Prostate gland (tissue), 2 donors: ENCODE measurements around the gene LDLR. TPM values are rescaled to one million over a fixed set of nuclear protein-coding genes. Genes with fewer than 3 reads are reported as not detected.

ENCODE experiments used
- DNase-seq: peaks from one replicate; pipeline ENCODE4 v3.0.0-alpha.2; 2019; ENCODE audit warnings: low spot score
- H3K27ac ChIP-seq, 2 donors: fragments of 200-600 bp; sonication (generic); 2 replicates each; pipeline ENCODE4 v1.5.1; 2017 to 2019
- H3K27me3 ChIP-seq: fragments of 200-600 bp; sonication (generic); replicated peaks from 2 replicates; pipeline ENCODE4 v1.5.1; 2019; ENCODE audit not compliant: insufficient read depth
- H3K36me3 ChIP-seq, 2 donors: fragments of 200-600 bp; sonication (generic); 1 replicate in 1 of 2; 2 replicates in 1 of 2; pipeline versions ENCODE4 v1.5.1 to v1.8.1; 2017 to 2019
- H3K4me1 ChIP-seq: fragments of 200-600 bp; sonication (generic); replicated peaks from 2 replicates; pipeline ENCODE4 v1.5.1; 2019
- H3K4me3 ChIP-seq, 2 donors: fragments of 200-600 bp; sonication (generic); 2 replicates each; pipeline ENCODE4 v1.5.1; 2017 to 2019
- H3K9me3 ChIP-seq: fragments of 200-600 bp; sonication (generic); 2 replicates; pipeline ENCODE4 v1.5.1; 2017
- CTCF ChIP-seq, 4 experiments: fragments of 200-600 bp in 2 of 4; fragments of 450-650 bp in 2 of 4; sonication (generic) in 2 of 4; IDR thresholded peaks; 1 replicate in 3 of 4; 2 replicates in 1 of 4; pipeline ENCODE4 v1.5.1; 2016 to 2019; ENCODE audit warnings: antibody characterized with exemption in 4 of 4, mild to moderate bottlenecking in 2 of 4, moderate library complexity in 2 of 4
- POLR2A ChIP-seq: fragments of 450-650 bp; IDR thresholded peaks from one replicate; pipeline ENCODE4 v1.6.1; 2016; ENCODE audit warnings: antibody characterized with exemption, mild to moderate bottlenecking
- POLR2AphosphoS5 ChIP-seq: sonication (generic); formaldehyde crosslinking; IDR thresholded peaks from one replicate; pipeline ENCODE4 v1.6.1; 2017; ENCODE audit warnings: antibody characterized with exemption
- WGBS: methylation state at CpG from one replicate; pipeline ENCODE4 v1.1.5; 2018; 5-methylcytosine and 5-hydroxymethylcytosine counted together
- intact Hi-C: fragments of 100-400 bp; cut with DNase I; formaldehyde crosslinking; loops from one replicate; pipeline ENCODE4 v1.14.2; 2022
- total RNA-seq, 2 donors: library from RNA; depleted of rRNA; stranded (reverse); fragments of >200 nt; gene quantifications; one replicate each; pipeline ENCODE4 v1.1.0, GENCODE V29; 2016

LDLR gene
- 10 to 100 TPM; 17.4 to 41.5 TPM for total RNA-seq

GRCh38 chr19:11089254-11090013 is at the start of gene LDLR:
TSS of gene LDLR (plus strand) at chr19:11089463. CDS start at chr19:11089549, 86 bp downstream.
- Histone ChIP-seq H3K27ac (peak within 1 kb of the TSS; percentile 98 to 99), H3K4me3 (peak within 1 kb of the TSS; percentile 64 to 77), H3K27me3 (no peaks in the 10 kb centered on the region), H3K4me1 (peaks cover 4% of the 10 kb centered on the region), H3K9me3 (no peaks in the 10 kb centered on the region), H3K36me3 (no peaks in the 10 kb centered on the region)
- intact Hi-C loops, result loop anchor here (10.0 kb wide), 1 partner anchor 55 kb away; no protein-coding TSS in a partner anchor
- 1% methylated on average over 43 of the region's 43 CpGs for WGBS
- peak; percentile 82 for TF ChIP-seq POLR2A
- TF ChIP-seq CTCF (IDR thresholded peaks at IDR 0.05), result peak in 1 of 4 experiments; percentile 3
- peak; percentile 98 for TF ChIP-seq POLR2AphosphoS5
- peak; percentile 86 for DNase-seq

- 94% methylated on average over 33 of the region's 33 CpGs for WGBS
Measured at GRCh38 chr19:11041194-11041593, 48.1 kb upstream of the LDLR start.

GRCh38 chr19:11041966-11042627 is 47.2 kb upstream of the LDLR start:
- H3K4me1 ChIP-seq, result no peaks in the 10 kb centered on the region
- WGBS, result 80% methylated on average over 13 of the region's 13 CpGs
- intact Hi-C loops, result no loop called here
- H3K36me3 ChIP-seq, result peaks cover 0 to 4% of the 10 kb centered on the region in 2 donors
- no peaks in the 10 kb centered on the region for H3K27me3 ChIP-seq
- no peaks in the 10 kb centered on the region for H3K9me3 ChIP-seq
- no peak for TF ChIP-seq CTCF (IDR thresholded peaks at IDR 0.05)
- TF ChIP-seq POLR2A, result no peak
- peak; percentile 67 for TF ChIP-seq POLR2AphosphoS5
- no peak overlapping the region for H3K4me3 ChIP-seq
- H3K27ac ChIP-seq, result peak overlapping the region; percentile 50 to 53
- DNase-seq, result peak; percentile 52

More at GRCh38 chr19:11041194-11041593, 48.1 kb upstream of the LDLR start:
- no peak for TF ChIP-seq CTCF (IDR thresholded peaks at IDR 0.05)
- no peak for TF ChIP-seq POLR2A
- TF ChIP-seq POLR2AphosphoS5, result no peak
- Histone ChIP-seq H3K27me3 (no peaks in the 10 kb centered on the region), H3K9me3 (no peaks in the 10 kb centered on the region), H3K36me3 (peaks cover 0 to 4% of the 10 kb centered on the region in 2 donors), H3K27ac (no peak overlapping the region), H3K4me3 (no peak overlapping the region), H3K4me1 (no peaks in the 10 kb centered on the region)
- DNase-seq, result no peak
- intact Hi-C loops, result no loop called here

- Histone ChIP-seq H3K36me3 (peaks cover 0 to 4% of the 10 kb centered on the region in 2 donors), H3K9me3 (no peaks in the 10 kb centered on the region), H3K4me3 (no peak overlapping the region), H3K27ac (no peak overlapping the region), H3K4me1 (no peaks in the 10 kb centered on the region), H3K27me3 (no peaks in the 10 kb centered on the region)
- no peak for TF ChIP-seq CTCF (IDR thresholded peaks at IDR 0.05)
- no peak for TF ChIP-seq POLR2A
- TF ChIP-seq POLR2AphosphoS5, result no peak
- intact Hi-C loops, result no loop called here
- whole genome bisulfite sequencing, result 90% methylated on average over 10 of the region's 10 CpGs
- no peak for DNase-seq
Measured at GRCh38 chr19:11044431-11044830, 44.8 kb upstream of the LDLR start.
